ENCODE results near the gene DYNC1H1.

DNA sequence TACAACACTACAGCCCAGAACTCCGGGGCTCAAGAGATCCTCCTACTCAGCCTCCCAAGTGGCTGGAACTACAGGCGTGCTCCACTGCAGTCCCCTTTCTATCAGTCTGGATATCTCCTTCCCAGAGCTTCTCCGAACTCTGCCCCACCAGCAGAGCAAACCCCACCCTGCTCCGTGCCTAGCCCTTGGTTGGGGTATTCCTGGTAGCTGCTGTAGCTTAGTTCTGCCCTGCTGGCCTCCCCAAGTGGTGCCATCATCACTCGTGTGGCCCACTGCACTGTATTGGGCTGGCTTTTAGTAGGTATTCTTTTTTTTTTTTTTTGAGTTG, 113.0 kb downstream of the DYNC1H1 start:
- TF ChIP-seq, protein P1, sequence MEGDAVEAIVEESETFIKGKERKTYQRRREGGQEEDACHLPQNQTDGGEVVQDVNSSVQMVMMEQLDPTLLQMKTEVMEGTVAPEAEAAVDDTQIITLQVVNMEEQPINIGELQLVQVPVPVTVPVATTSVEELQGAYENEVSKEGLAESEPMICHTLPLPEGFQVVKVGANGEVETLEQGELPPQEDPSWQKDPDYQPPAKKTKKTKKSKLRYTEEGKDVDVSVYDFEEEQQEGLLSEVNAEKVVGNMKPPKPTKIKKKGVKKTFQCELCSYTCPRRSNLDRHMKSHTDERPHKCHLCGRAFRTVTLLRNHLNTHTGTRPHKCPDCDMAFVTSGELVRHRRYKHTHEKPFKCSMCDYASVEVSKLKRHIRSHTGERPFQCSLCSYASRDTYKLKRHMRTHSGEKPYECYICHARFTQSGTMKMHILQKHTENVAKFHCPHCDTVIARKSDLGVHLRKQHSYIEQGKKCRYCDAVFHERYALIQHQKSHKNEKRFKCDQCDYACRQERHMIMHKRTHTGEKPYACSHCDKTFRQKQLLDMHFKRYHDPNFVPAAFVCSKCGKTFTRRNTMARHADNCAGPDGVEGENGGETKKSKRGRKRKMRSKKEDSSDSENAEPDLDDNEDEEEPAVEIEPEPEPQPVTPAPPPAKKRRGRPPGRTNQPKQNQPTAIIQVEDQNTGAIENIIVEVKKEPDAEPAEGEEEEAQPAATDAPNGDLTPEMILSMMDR (IDR thresholded peaks at IDR 0.05) = no peak
- TF ChIP-seq POLR2A (IDR thresholded peaks at IDR 0.05) (no peak), POLR2AphosphoS5 (IDR thresholded peaks at IDR 0.05) (no peak), EP300 (IDR thresholded peaks at IDR 0.05) (no peak)

Measured in gastroesophageal sphincter (tissue), 3 donors.